GM21619 (cell line): ENCODE data around the gene EFCAB13.
"Not testable (repeated sequence)": the region's sequence is repeated elsewhere in the genome, so short reads cannot be mapped to it uniquely, and the experiment has no call there.

Experiments
- ATAC-seq: cut with Tn5 transposase; IDR thresholded peaks from one replicate; pipeline ENCODE4 v1.9.1; 2021; ENCODE audit not compliant: unreplicated experiment

Gene EFCAB13

DNA sequence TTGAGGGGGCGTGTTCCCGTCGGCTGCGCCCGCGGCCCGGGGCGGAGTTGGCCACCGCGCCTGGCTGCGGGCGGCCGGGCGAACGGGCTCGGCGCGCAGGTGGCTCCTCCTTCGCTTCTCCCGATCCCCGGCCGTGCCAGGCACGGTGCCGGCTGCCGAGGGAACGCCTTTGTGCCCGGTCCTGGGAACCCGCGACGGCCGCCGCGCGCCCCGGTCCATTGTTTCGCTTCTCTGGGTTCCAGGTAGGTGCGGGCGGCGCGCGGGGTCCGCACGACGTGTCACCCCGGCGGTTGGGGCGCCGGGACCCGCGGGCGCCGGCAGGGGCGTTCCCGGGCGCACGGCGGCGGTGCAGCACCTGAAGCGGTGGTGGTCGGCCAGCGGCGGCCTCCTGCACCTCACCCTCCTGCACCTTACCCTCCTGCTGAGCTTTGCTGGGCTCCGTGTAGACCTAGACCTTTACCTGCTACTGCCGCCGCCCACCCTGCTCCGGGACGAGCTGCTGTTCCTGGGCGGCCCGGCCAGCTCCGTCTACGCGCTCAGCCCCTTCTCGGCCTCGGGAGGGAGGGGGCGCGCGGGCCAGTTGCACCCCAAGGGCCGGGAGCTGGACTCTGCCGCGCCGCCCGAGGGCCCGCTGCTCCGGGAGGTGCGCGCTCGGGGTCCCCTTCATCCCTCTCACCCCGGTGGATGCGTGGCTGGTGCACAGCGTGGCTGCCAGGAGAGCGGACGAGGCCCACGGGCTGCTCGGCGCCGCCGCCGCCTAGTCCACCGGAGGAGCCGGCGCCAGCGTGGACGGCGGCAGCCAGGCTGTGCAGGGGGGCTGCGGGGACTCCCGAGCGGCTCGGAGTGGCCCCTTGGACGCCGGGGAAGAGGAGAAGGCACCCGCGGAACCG lies 99.9 kb downstream of the EFCAB13 start:
- ATAC-seq = no peak

DNA sequence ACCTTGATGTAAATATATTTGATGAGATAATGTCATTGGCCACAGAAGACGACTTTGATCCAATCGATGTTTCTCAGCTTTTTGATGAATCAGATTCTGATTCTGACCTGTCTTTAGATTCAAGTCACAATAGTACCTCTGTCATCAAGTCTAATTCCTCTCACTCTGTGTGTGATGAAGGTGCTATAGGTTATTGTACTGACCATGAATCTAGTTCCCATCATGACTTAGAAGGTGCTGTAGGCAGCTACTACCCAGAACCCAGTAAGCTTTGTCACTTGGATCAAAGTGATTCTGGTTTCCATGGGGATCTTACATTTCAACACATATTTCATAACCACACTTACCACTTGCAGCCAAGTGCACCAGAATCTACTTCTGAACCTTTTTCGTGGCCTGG lies 101.5 kb downstream of the EFCAB13 start:
- not testable (repeated sequence) for ATAC-seq

DNA sequence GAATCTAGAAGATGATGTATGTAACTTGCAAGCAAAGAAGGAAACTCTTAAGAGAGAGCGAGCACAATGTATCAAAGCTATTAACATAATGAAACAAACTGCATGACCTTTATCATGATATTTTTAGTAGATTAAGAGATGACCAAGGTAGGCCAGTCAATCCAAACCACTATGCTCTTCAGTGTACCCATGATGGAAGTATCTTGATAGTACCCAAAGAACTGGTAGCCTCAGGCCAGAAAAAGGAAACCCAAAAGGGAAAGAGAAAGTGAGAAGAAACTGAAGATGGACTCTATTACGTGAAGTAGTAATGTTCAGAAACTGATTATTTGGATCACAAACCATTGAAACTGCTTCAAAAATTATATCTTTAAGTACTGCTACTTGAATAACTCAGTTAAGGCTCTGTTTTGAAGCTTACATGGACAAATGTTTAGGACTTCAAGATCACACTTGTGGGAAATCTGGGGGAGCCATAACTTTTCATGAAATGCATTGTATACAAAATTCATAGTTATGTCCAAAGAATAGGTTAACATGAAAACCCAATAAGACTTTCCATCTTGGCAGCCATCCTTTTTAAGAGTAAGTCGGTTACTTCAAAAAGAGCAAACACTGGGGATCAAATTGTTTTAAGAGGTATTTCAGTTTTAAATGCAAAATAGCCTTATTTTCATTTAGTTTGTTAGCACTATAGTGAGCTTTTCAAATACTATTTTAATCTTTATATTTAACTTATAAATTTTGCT lies 102.3 kb downstream of the EFCAB13 start:
- not testable (repeated sequence) for ATAC-seq

DNA sequence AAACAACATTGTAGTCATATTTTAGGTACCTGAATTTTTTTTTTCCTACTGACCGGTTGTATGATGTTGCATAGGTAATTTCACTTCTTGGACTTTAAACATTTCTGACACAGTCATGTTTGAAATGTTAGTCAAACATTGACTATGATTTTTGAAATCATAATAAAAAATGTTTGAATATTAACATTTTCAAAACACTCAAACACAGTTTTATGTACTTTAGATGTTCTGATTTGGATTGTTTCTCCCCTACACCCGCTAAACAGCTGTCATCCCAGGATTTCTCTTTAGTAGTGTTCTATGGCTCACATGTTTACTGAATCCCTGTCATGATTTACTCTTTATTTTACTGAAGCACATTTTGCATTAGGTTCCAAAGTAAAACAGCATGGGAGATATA lies 104.2 kb downstream of the EFCAB13 start:
- no peak for ATAC-seq

DNA sequence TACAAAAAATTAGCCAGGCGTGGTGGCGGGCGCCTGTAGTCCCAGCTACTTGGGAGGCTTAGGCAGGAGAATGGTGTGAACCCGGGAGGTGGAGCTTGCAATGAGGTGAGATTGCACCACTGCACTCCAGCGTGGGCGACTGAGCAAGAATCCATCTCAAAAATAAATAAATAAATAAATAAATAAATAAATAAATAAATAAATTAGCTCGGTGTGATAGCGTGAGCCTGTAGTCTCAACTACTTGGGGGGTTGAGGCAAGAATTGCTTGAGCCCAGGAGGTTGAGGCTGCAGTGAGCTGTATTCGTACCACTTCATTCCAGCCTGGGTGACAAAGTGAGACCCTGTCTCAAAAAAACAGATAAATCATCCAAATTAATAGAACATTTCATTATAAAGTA lies 108.5 kb downstream of the EFCAB13 start:
- not testable (repeated sequence) for ATAC-seq

DNA sequence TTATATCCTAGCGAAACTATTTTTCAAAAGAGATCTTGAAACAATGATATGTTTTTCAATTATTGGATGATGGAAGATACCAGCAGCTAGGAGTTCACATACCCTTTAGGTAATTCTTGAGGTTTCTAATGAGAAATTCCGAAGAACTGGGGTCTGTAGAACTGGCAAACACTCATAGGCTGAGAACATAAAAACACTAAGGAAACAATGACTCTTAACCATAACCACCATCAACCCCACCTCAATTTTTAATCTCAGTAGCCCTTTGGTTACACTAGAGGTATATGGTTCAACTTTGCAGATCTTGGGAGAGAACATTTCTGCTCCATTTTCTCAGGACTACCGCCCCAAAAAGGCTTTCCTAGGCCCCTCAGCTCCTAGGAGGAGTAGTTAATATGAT lies 141.4 kb downstream of the EFCAB13 start:
- no peak for ATAC-seq

DNA sequence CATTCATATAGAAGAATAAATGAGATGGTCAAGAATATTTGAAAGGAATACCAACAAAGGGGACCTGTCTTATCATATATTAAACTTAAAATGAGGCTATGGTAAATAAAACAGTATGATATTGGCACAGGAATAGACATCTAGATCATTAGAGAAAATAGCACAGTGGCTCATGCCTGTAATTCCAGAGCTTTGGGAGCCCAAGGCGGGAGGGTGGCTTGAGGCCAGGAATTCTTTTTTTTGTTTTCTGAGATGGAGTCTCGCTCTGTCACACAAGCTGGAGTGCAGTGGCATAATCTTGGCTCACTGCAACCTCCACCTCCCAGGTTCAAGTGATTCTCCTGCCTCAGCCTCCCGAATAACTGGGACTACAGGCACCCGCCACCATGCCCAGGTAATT lies 143.2 kb downstream of the EFCAB13 start:
- not testable (repeated sequence) for ATAC-seq

DNA sequence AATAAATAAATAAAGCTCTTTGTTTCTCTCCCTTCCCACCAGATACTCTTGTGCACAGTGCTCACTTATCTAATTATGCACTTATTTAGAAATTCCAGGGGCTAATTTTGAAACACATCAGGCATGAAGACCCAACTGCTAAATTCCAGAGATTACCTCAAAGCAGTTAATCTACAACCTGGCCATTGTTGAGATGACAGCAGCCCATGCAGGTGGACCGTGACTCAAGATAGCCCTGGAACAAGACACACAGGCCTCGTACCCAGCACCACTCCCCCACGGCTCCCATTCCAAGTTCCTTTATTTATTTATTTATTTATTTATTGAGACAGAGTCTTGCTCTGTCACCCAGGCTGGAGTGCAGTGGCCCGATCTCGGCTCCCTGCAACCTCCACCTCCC lies 147.1 kb downstream of the EFCAB13 start:
- no peak for ATAC-seq

DNA sequence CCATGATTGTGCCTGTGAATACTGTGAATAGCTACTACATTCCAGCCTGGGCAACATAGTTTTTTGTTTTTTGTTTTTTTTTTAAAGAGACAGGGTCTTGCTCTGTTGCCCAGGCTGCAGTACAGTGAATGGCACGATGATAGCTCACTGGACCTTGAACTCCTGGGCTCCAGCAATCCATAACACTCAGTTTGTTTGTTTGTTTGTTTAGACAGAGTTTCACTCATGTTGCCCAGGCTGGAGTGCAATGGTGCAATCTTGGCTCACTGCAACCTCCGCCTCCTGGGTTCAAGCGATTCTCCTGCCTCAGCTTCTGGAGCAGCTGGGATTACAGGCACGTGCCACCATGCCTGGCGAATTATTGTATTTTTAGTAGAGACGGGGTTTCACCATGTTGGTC lies 148.3 kb downstream of the EFCAB13 start:
- not testable (repeated sequence) for ATAC-seq
